SK-N-SH treated with all-trans-retinoic acid at 6 μM for 48 hours (cell line): ENCODE results near the gene GADD45B.

Source experiments
- ATAC-seq: fragments of 200-7000 bp; cut with Tn5 transposase; 3 replicates; pipeline ENCODE4 v1.9.1; 2020; ENCODE audit warnings: mild to moderate bottlenecking, moderate library complexity
- ARNTL ChIP-seq: fragments of 450-650 bp; formaldehyde crosslinking; IDR thresholded peaks from 2 replicates; pipeline ENCODE4 v1.5.0; 2020; ENCODE audit warnings: low read depth, mild to moderate bottlenecking, moderate library complexity, borderline replicate concordance
- BACH2 ChIP-seq: fragments of 250-450 bp; sonication (Bioruptor Pico); IDR thresholded peaks from 2 replicates; pipeline ENCODE4 v1.9.0; 2021; ENCODE audit warnings: mild to moderate bottlenecking, borderline replicate concordance
- CSDC2 ChIP-seq: fragments of 250-450 bp; sonication (Bioruptor Pico); IDR thresholded peaks from 2 replicates; pipeline ENCODE4 v1.5.0; 2020; ENCODE audit warnings: mild to moderate bottlenecking, moderate library complexity
- ESRRG ChIP-seq: fragments of 250-450 bp; sonication (Bioruptor Pico); IDR thresholded peaks from 2 replicates; pipeline ENCODE4 v1.6.1; 2021; ENCODE audit warnings: mild to moderate bottlenecking
- GLIS3 ChIP-seq: fragments of 250-450 bp; sonication (Bioruptor Pico); IDR thresholded peaks from 2 replicates; pipeline ENCODE4 v1.5.0; 2020; ENCODE audit warnings: mild to moderate bottlenecking, moderate library complexity
- ISL1 ChIP-seq: fragments of 250-450 bp; sonication (Bioruptor Pico); IDR thresholded peaks from 2 replicates; pipeline ENCODE4 v2.1.2; 2022; ENCODE audit warnings: mild to moderate bottlenecking, moderate library complexity
- OSR1 ChIP-seq: fragments of 250-450 bp; sonication (Bioruptor Pico); IDR thresholded peaks from 2 replicates; pipeline ENCODE4 v1.8.0; 2022; ENCODE audit warnings: moderate library complexity, mild to moderate bottlenecking, inconsistent platforms
- PPARA ChIP-seq: fragments of 250-450 bp; sonication (Bioruptor Pico); IDR thresholded peaks from 2 replicates; pipeline ENCODE4 v1.5.0; 2020; ENCODE audit warnings: mild to moderate bottlenecking, borderline replicate concordance
- RARB ChIP-seq: fragments of 250-450 bp; sonication (Bioruptor Pico); IDR thresholded peaks from 2 replicates; pipeline ENCODE4 v1.8.0; 2021; ENCODE audit warnings: mild to moderate bottlenecking, moderate library complexity
- TCF4 ChIP-seq: fragments of 250-450 bp; sonication (Bioruptor Pico); IDR thresholded peaks from 2 replicates; pipeline ENCODE4 v1.8.0; 2021; ENCODE audit warnings: mild to moderate bottlenecking, moderate library complexity, borderline replicate concordance
- TOX ChIP-seq: fragments of 250-450 bp; sonication (Bioruptor Pico); IDR thresholded peaks from 2 replicates; pipeline ENCODE4 v1.8.0; 2021; ENCODE audit warnings: mild to moderate bottlenecking, moderate library complexity, borderline replicate concordance
- ZC3H10 ChIP-seq: fragments of 250-450 bp; sonication (Bioruptor Pico); IDR thresholded peaks from 2 replicates; pipeline ENCODE4 v1.5.1; 2021; ENCODE audit warnings: mild to moderate bottlenecking, moderate library complexity
- ZFP3 ChIP-seq: fragments of 250-450 bp; sonication (Bioruptor Pico); IDR thresholded peaks from 2 replicates; pipeline ENCODE4 v1.5.0; 2020; ENCODE audit warnings: mild to moderate bottlenecking, moderate library complexity
- ZFP30 ChIP-seq: fragments of 450-650 bp; formaldehyde crosslinking; IDR thresholded peaks from 2 replicates; pipeline ENCODE4 v1.5.0; 2022; ENCODE audit warnings: mild to moderate bottlenecking, moderate library complexity
- ZNF565 ChIP-seq: fragments of 450-650 bp; formaldehyde crosslinking; conservative IDR thresholded peaks from 2 replicates; pipeline ENCODE4 v1.5.0; 2020; ENCODE audit warnings: low read depth, mild to moderate bottlenecking, moderate library complexity
- ZNF70 ChIP-seq: fragments of 450-650 bp; formaldehyde crosslinking; IDR thresholded peaks from 2 replicates; pipeline ENCODE4 v1.5.0; 2020; ENCODE audit warnings: mild to moderate bottlenecking, moderate library complexity
- ZNF8 ChIP-seq: fragments of 450-650 bp; formaldehyde crosslinking; IDR thresholded peaks from 2 replicates; pipeline ENCODE4 v1.5.0; 2020; ENCODE audit warnings: mild to moderate bottlenecking, moderate library complexity
- TF ChIP-seq, protein P1 (sequence below): fragments of 250-450 bp; sonication (Bioruptor Pico); IDR thresholded peaks from 2 replicates; pipeline ENCODE4 v1.8.0; 2020; ENCODE audit warnings: mild to moderate bottlenecking, moderate library complexity, borderline replicate concordance
- TF ChIP-seq, protein P2 (sequence below): fragments of 250-450 bp; sonication (Bioruptor Pico); IDR thresholded peaks from 2 replicates; pipeline ENCODE4 v1.5.1; 2020; ENCODE audit warnings: low read depth, mild to moderate bottlenecking, moderate library complexity
- TF ChIP-seq, protein P3 (sequence below): fragments of 250-450 bp; sonication (Bioruptor Pico); IDR thresholded peaks from 2 replicates; pipeline ENCODE4 v1.8.0; 2021; ENCODE audit warnings: low read depth, mild to moderate bottlenecking, moderate library complexity, borderline replicate concordance

GADD45B gene

DNA sequence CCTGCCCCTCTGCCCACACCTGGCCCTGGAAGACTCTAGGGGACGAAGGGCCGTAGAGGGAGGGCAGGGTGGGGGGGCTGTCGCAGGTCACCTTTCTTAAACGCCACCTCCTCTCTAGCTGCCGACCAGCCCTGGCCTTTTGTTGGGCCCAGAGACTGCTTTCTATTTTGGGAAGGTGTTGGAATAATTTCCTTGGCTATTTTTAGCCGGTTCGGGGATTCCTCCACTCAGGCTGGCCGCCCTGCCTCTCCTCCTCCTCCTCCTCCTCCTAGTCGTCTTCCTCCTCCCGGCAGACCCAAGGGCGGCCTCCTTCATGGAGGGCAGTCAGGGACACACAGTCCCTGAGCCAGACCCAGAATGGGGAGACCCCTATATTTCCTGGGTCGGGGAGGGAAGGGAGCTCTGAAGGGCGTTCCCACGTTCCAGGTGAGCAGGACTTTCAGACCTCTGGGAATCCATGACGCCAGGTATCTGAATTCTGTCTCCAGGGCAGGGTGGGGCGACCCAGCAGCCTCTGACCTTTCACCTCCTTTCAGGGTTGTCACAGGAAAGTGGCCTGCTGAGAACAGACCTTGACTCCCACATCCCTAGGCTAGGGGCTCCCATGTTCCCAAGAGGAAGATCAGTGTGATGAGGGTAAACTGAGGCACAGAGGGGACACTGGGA lies 19.9 kb downstream of the GADD45B start (continued):
- TF ChIP-seq, protein P1, sequence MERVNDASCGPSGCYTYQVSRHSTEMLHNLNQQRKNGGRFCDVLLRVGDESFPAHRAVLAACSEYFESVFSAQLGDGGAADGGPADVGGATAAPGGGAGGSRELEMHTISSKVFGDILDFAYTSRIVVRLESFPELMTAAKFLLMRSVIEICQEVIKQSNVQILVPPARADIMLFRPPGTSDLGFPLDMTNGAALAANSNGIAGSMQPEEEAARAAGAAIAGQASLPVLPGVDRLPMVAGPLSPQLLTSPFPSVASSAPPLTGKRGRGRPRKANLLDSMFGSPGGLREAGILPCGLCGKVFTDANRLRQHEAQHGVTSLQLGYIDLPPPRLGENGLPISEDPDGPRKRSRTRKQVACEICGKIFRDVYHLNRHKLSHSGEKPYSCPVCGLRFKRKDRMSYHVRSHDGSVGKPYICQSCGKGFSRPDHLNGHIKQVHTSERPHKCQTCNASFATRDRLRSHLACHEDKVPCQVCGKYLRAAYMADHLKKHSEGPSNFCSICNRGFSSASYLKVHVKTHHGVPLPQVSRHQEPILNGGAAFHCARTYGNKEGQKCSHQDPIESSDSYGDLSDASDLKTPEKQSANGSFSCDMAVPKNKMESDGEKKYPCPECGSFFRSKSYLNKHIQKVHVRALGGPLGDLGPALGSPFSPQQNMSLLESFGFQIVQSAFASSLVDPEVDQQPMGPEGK (CRISPR knock-in tag), result no peak

DNA sequence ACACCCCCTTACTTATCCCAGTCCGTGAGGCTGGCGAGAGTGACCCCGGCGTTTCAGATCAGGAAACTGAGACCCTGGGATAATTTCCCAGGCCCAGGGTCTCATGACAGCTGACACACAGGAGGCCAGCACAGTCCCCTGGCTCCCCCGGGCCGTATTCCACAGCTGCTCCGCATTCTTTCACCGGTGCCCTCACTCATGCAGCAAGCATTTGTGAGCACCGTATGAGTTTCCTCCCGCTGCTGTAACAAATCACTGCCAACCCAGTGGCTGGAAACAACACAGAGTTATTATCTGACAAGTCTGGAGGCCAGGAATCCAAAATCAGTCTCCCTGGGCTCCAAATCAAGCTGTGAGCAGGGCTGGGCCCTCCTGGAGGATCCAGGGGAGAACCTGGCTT lies 21.3 kb downstream of the GADD45B start:
- no peak for ATAC-seq
- no peak for TF ChIP-seq CSDC2 (CRISPR knock-in tag)
- TF ChIP-seq TOX, result no peak
- no peak for TF ChIP-seq ZFP30 (CRISPR knock-in tag)
- TF ChIP-seq RARB, result no peak
- TF ChIP-seq ARNTL (CRISPR knock-in tag), result no peak
- no peak for TF ChIP-seq OSR1
- no peak for TF ChIP-seq BACH2 (CRISPR knock-in tag)
- no peak for TF ChIP-seq TCF4 (CRISPR knock-in tag)
- no peak for TF ChIP-seq GLIS3
- TF ChIP-seq, all 23 proteins: peak for 0

DNA sequence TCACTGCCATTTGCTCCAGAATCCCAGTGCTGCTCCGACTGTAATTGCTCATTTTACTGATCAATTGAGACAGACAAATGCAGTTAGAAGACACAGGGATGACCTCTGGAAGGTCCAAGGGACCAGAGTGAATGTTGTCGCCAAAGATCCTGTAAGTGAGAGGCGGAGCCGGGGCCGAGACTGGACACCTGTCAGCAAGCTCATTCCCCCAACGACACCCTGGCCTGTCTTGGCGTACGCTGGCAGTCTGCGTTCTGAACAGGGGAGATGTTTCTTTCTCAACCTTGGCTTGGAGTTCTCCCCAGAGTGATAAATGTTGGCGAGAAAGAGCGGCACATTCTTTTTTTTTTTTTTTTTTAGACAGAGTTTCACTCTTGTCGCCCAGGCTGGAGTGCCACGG lies 24.2 kb downstream of the GADD45B start:
- ATAC-seq, result no peak
- TF ChIP-seq ESRRG (CRISPR knock-in tag) (no peak), ZNF70 (CRISPR knock-in tag) (no peak), GLIS3 (no peak), ZFP30 (CRISPR knock-in tag) (no peak), TCF4 (CRISPR knock-in tag) (no peak), CSDC2 (CRISPR knock-in tag) (no peak), PPARA (CRISPR knock-in tag) (no peak), ZFP3 (CRISPR knock-in tag) (no peak), TOX (no peak), RARB (no peak), ZNF8 (no peak), ISL1 (no peak), ARNTL (CRISPR knock-in tag) (no peak), BACH2 (CRISPR knock-in tag) (no peak), ZNF565 (CRISPR knock-in tag) (no peak), ZC3H10 (CRISPR knock-in tag) (no peak)
- TF ChIP-seq, protein P2, sequence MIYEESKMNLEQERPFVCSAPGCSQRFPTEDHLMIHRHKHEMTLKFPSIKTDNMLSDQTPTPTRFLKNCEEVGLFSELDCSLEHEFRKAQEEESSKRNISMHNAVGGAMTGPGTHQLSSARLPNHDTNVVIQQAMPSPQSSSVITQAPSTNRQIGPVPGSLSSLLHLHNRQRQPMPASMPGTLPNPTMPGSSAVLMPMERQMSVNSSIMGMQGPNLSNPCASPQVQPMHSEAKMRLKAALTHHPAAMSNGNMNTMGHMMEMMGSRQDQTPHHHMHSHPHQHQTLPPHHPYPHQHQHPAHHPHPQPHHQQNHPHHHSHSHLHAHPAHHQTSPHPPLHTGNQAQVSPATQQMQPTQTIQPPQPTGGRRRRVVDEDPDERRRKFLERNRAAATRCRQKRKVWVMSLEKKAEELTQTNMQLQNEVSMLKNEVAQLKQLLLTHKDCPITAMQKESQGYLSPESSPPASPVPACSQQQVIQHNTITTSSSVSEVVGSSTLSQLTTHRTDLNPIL (CRISPR knock-in tag), result no peak
- TF ChIP-seq, protein P1 (CRISPR knock-in tag), result no peak

DNA sequence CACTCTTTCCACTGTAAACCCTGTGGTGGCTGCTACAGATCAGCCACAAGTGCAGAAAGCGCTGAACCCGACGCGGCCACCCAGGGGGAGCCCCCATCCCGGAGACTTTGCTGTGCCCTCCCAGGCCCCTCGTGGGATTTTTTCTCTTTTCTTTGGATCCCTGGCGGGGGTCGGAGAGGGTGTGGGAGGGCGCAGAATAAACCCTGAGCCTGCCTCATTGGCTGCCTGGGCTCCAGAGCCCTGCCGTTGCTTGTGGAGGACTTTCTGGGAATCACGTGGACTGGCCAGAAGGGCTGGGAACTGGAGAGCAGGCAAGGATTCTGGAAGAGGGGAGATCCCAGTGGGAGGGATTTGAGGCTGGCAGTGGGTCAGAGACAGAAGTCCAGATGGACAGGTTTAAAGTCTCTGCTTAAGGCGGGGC lies 24.9 kb downstream of the GADD45B start:
- TF ChIP-seq, protein P1 (CRISPR knock-in tag), result no peak
- TF ChIP-seq, protein P2 (CRISPR knock-in tag), result no peak
- TF ChIP-seq ZNF8, result no peak
- TF ChIP-seq, protein P3, sequence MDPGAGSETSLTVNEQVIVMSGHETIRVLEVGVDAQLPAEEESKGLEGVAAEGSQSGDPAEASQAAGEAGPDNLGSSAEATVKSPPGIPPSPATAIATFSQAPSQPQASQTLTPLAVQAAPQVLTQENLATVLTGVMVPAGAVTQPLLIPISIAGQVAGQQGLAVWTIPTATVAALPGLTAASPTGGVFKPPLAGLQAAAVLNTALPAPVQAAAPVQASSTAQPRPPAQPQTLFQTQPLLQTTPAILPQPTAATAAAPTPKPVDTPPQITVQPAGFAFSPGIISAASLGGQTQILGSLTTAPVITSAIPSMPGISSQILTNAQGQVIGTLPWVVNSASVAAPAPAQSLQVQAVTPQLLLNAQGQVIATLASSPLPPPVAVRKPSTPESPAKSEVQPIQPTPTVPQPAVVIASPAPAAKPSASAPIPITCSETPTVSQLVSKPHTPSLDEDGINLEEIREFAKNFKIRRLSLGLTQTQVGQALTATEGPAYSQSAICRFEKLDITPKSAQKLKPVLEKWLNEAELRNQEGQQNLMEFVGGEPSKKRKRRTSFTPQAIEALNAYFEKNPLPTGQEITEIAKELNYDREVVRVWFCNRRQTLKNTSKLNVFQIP (CRISPR knock-in tag), result no peak
- TF ChIP-seq TCF4 (CRISPR knock-in tag), result no peak
- no peak for TF ChIP-seq ARNTL (CRISPR knock-in tag)
- TF ChIP-seq, all 23 proteins: peak for 0
- ATAC-seq, result no peak
